Measurements from ENCODE around the gene EHF. TPM values are rescaled to one million over a fixed set of nuclear protein-coding genes. Genes with fewer than 3 reads are reported as not detected.

EHF gene
- total and polyA plus RNA-seq, 9 of the 15 experiments (the other 6 are each of a cell fraction or from before 2014, with no cell fraction given): 0.04 to 0.54 (median 0.37) TPM

DNA sequence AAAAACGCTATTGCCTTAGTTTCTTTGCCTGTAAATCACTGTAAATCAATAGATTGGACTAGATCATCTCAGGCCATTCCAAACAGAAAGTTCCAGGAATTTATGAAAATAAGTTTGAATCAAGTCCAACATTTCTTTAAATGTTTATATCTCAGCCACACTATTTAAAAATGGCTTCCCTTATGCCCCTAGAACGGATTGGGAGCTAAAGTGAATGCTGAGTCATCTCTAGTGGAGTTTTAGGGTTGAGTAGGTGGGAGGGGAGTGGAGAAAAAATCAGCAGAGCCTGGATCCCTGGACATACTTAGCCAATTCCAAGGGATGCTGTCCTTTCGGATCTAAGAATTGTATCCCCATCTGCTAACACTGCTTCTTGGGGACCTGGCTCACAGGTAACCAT is 48.6 kb downstream of the EHF start (continued):
- TF ChIP-seq, protein P1, sequence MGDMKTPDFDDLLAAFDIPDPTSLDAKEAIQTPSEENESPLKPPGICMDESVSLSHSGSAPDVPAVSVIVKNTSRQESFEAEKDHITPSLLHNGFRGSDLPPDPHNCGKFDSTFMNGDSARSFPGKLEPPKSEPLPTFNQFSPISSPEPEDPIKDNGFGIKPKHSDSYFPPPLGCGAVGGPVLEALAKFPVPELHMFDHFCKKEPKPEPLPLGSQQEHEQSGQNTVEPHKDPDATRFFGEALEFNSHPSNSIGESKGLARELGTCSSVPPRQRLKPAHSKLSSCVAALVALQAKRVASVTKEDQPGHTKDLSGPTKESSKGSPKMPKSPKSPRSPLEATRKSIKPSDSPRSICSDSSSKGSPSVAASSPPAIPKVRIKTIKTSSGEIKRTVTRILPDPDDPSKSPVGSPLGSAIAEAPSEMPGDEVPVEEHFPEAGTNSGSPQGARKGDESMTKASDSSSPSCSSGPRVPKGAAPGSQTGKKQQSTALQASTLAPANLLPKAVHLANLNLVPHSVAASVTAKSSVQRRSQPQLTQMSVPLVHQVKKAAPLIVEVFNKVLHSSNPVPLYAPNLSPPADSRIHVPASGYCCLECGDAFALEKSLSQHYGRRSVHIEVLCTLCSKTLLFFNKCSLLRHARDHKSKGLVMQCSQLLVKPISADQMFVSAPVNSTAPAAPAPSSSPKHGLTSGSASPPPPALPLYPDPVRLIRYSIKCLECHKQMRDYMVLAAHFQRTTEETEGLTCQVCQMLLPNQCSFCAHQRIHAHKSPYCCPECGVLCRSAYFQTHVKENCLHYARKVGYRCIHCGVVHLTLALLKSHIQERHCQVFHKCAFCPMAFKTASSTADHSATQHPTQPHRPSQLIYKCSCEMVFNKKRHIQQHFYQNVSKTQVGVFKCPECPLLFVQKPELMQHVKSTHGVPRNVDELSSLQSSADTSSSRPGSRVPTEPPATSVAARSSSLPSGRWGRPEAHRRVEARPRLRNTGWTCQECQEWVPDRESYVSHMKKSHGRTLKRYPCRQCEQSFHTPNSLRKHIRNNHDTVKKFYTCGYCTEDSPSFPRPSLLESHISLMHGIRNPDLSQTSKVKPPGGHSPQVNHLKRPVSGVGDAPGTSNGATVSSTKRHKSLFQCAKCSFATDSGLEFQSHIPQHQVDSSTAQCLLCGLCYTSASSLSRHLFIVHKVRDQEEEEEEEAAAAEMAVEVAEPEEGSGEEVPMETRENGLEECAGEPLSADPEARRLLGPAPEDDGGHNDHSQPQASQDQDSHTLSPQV (IDR thresholded peaks at IDR 0.05): peak; percentile 78
- TF ChIP-seq EGR1 (conservative IDR thresholded peaks at IDR 0.05) (no peak), KLF1 (tag; IDR thresholded peaks at IDR 0.05) (no peak), FOXM1 (IDR thresholded peaks at IDR 0.05; ENCODE audit: low read depth) (no peak), FOXM1 (CRISPR knock-in tag; IDR thresholded peaks at IDR 0.05; ENCODE audit: low read depth) (no peak), POLR3A (IDR thresholded peaks at IDR 0.05; ENCODE audit: borderline replicate concordance, extremely low read depth, insufficient read depth, insufficient read length) (no peak), NFE2L1 (tag; IDR thresholded peaks at IDR 0.05; ENCODE audit: borderline replicate concordance, low read depth) (peak; percentile 43; the same call in 1 of the 2 replicates), SRF (CRISPR knock-in tag; IDR thresholded peaks at IDR 0.05) (no peak), ZNF589 (CRISPR knock-in tag; IDR thresholded peaks at IDR 0.05; ENCODE audit: low read depth) (no peak), TFAM (CRISPR knock-in tag; conservative IDR thresholded peaks at IDR 0.05) (no peak), PHB (CRISPR knock-in tag; IDR thresholded peaks at IDR 0.05) (no peak), RAD21 (CRISPR knock-in tag; conservative IDR thresholded peaks at IDR 0.05 in 1 of 2, IDR thresholded peaks at IDR 0.05 in 1 of 2) (no peak), MCM5 (IDR thresholded peaks at IDR 0.05; ENCODE audit: low read depth) (no peak), SLC30A9 (CRISPR knock-in tag; IDR thresholded peaks at IDR 0.05) (no peak), MAFF (IDR thresholded peaks at IDR 0.05; ENCODE audit: low read length) (peak; percentile 43; the same call in 1 of the 2 replicates)
- TF ChIP-seq, protein P2, sequence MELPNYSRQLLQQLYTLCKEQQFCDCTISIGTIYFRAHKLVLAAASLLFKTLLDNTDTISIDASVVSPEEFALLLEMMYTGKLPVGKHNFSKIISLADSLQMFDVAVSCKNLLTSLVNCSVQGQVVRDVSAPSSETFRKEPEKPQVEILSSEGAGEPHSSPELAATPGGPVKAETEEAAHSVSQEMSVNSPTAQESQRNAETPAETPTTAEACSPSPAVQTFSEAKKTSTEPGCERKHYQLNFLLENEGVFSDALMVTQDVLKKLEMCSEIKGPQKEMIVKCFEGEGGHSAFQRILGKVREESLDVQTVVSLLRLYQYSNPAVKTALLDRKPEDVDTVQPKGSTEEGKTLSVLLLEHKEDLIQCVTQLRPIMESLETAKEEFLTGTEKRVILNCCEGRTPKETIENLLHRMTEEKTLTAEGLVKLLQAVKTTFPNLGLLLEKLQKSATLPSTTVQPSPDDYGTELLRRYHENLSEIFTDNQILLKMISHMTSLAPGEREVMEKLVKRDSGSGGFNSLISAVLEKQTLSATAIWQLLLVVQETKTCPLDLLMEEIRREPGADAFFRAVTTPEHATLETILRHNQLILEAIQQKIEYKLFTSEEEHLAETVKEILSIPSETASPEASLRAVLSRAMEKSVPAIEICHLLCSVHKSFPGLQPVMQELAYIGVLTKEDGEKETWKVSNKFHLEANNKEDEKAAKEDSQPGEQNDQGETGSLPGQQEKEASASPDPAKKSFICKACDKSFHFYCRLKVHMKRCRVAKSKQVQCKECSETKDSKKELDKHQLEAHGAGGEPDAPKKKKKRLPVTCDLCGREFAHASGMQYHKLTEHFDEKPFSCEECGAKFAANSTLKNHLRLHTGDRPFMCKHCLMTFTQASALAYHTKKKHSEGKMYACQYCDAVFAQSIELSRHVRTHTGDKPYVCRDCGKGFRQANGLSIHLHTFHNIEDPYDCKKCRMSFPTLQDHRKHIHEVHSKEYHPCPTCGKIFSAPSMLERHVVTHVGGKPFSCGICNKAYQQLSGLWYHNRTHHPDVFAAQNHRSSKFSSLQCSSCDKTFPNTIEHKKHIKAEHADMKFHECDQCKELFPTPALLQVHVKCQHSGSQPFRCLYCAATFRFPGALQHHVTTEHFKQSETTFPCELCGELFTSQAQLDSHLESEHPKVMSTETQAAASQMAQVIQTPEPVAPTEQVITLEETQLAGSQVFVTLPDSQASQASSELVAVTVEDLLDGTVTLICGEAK (IDR thresholded peaks at IDR 0.05): no peak
- TF ChIP-seq, protein P2 (CRISPR knock-in tag; IDR thresholded peaks at IDR 0.05): no peak

Data from K562 (cell line).